HG02678 (cell line): ENCODE data around the gene ERVK3-1.
A peak's percentile ranks its signal among the peaks of the same experiment; 100 is the strongest.

ENCODE experiments used
- ATAC-seq: cut with Tn5 transposase; IDR thresholded peaks from one replicate; pipeline ENCODE4 v1.9.1; 2021; ENCODE audit warnings: mild to moderate bottlenecking, moderate library complexity; ENCODE audit not compliant: unreplicated experiment

ERVK3-1 gene

DNA sequence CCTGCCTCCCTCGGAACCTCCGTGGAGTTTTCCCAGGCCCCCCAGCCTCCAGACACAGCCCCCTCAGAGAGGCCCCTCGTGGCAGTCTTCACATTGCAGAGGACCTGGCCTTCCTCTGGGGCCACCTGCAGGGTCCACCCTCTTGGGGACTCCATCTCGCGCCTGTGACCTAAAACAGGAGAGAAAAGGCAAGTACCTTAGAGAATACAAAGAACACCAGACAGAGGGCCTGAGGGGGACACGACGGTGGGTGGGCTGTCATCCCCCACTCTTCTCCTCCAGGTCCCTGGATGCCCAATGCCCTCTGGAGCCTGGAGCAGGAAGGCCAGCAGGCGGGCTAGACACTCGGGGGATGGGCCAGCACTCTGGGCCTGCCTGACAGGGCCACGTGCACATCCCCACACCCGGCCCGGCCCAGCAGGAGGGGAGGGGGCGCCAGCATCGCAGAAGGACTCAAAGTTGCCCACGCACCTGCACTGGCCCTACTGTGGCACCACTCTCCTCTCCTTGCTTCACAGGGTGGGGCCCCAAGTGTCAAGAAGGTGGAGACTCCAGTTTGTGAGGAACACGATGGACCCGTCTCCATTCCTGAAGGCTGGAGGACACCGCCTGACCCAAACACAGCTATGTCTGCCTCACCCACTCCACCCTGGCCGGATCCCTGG lies 52.4 kb downstream of the ERVK3-1 start:
- no peak for ATAC-seq

DNA sequence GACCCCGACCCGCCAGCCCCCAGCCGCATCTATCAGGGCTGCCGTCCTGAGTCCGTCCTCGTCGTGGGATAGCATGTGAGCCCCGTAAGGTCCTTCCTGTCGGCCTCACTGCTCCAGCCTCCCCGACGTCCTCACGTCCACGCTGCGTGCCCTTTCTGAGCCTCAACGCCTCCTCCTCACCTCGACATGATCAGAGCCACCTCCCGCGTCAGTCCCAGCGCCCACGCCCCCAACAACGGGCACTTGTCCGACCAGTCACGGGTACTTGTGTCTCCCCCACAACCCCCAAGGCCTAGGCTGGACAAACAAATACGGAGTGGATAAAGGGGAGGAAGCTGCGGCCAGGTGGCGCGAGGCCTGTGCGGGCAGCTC lies 56.7 kb downstream of the ERVK3-1 start:
- no peak for ATAC-seq

- ATAC-seq: peak; percentile 87
Measured at GRCh38 chr19:58362272-58362994, 57.3 kb downstream of the ERVK3-1 start, which contains the start of gene ZNF497. TSS of gene ZNF497 (minus strand) at chr19:58362751. CDS start at chr19:58357635, 5,116 bp downstream.

GRCh38 chr19:58364146-58364545 lies 59.0 kb downstream of the ERVK3-1 start:
- no peak for ATAC-seq
